ENCODE data around the gene CUL7. TPM values are rescaled to one million over a fixed set of nuclear protein-coding genes. Genes with fewer than 3 reads are reported as not detected.
"Not testable (repeated sequence)": the region's sequence is repeated elsewhere in the genome, so short reads cannot be mapped to it uniquely, and the experiment has no call there.

The CUL7 gene
- total and polyA plus RNA-seq, 2 experiments from 2014 or later = 21.8 to 54.1 TPM

GRCh38 chr6:43007126-43007525 lies 46.5 kb downstream of the CUL7 start:
- in situ Hi-C loops (cut with MboI) = no loop called here
- Histone ChIP-seq H2AFZ (no peak overlapping the region), H3K36me3 (ENCODE audit: low read depth) (peaks cover 8% of the 10 kb centered on the region; the same call in 1 of the 2 replicates), H3K9me2 (ENCODE audit: insufficient read depth) (no peaks in the 10 kb centered on the region), H3K4me1 (ENCODE audit: insufficient read depth) (peaks cover 6% of the 10 kb centered on the region; the same call in 1 of the 2 replicates), H3K79me2 (ENCODE audit: insufficient read depth) (peaks cover 19% of the 10 kb centered on the region), H3K9me3 (ENCODE audit: low read depth) (no peaks in the 10 kb centered on the region), H4K20me1 (ENCODE audit: insufficient read depth) (no peaks in the 10 kb centered on the region), H3K9ac (no peak overlapping the region), H3K27me3 (replicated peaks; ENCODE audit: insufficient read depth) (no peaks in the 10 kb centered on the region), H3F3A (ENCODE audit: insufficient read depth) (0 out of 2 replicates have a peak, but pooled peaks cover 13% of the 10 kb centered on the region), H3K4me3 (no peak overlapping the region), H3K27ac (no peak overlapping the region), H3K4me2 (ENCODE audit: unreplicated experiment) (no peak overlapping the region)
- 97 to 99% methylated on average over 9 of the region's 9 CpGs for WGBS, 2 experiments (ENCODE audit: low coverage in 1 of 2, low lambda C conversion rate in 2 of 2, missing lambda C conversion rate in 2 of 2)
- TF ChIP-seq EZH2phosphoT487 (IDR thresholded peaks at IDR 0.05; ENCODE audit: insufficient read depth, low read depth) = no peak
- TF ChIP-seq EZH2 (IDR thresholded peaks at IDR 0.05; ENCODE audit: insufficient read depth, poor library complexity, severe bottlenecking) = no peak
- no peak for DNase-seq

- H3K27me3 ChIP-seq (replicated peaks; ENCODE audit: insufficient read depth) = no peaks in the 10 kb centered on the region
- DNase-seq = no peak
- no peak overlapping the region for H3K27ac ChIP-seq
- H3K36me3 ChIP-seq (ENCODE audit: low read depth) = peaks cover 5% of the 10 kb centered on the region; the same call in 1 of the 2 replicates
- H2AFZ ChIP-seq = no peak overlapping the region
- H3K9me2 ChIP-seq (ENCODE audit: insufficient read depth) = no peaks in the 10 kb centered on the region
- H3K9me3 ChIP-seq (ENCODE audit: low read depth) = no peaks in the 10 kb centered on the region
- peaks cover 14% of the 10 kb centered on the region for H3K79me2 ChIP-seq (ENCODE audit: insufficient read depth)
- H3K4me1 ChIP-seq (ENCODE audit: insufficient read depth) = no peaks in the 10 kb centered on the region
- 0 out of 2 replicates have a peak, but pooled peaks cover 13% of the 10 kb centered on the region for H3F3A ChIP-seq (ENCODE audit: insufficient read depth)
- H3K4me2 ChIP-seq (ENCODE audit: unreplicated experiment) = no peak overlapping the region
- in situ Hi-C loops (cut with MboI) = no loop called here
- TF ChIP-seq EZH2phosphoT487 (IDR thresholded peaks at IDR 0.05; ENCODE audit: insufficient read depth, low read depth) = no peak
- TF ChIP-seq EZH2 (IDR thresholded peaks at IDR 0.05; ENCODE audit: insufficient read depth, poor library complexity, severe bottlenecking) = no peak
- no peak overlapping the region for H3K9ac ChIP-seq
- no peaks in the 10 kb centered on the region for H4K20me1 ChIP-seq (ENCODE audit: insufficient read depth)
- no peak overlapping the region for H3K4me3 ChIP-seq
- 96 to 97% methylated on average over 11 of the region's 11 CpGs for WGBS, 2 experiments (ENCODE audit: low coverage in 1 of 2, low lambda C conversion rate in 2 of 2, missing lambda C conversion rate in 2 of 2)
These were observed 47.4 kb downstream of the CUL7 start for GRCh38 chr6:43006251-43006650.

GRCh38 chr6:43005844-43006243 lies 47.8 kb downstream of the CUL7 start:
- in situ Hi-C loops (cut with MboI) = no loop called here
- TF ChIP-seq EZH2phosphoT487 (IDR thresholded peaks at IDR 0.05; ENCODE audit: insufficient read depth, low read depth) = no peak
- no peak for TF ChIP-seq EZH2 (IDR thresholded peaks at IDR 0.05; ENCODE audit: insufficient read depth, poor library complexity, severe bottlenecking)
- no peak overlapping the region for H3K27ac ChIP-seq
- DNase-seq = no peak
- no peak overlapping the region for H3K9ac ChIP-seq
- no peak overlapping the region for H2AFZ ChIP-seq
- H3K9me3 ChIP-seq (ENCODE audit: low read depth) = no peaks in the 10 kb centered on the region
- peaks cover 11% of the 10 kb centered on the region for H3K79me2 ChIP-seq (ENCODE audit: insufficient read depth)
- peaks cover 5% of the 10 kb centered on the region; the same call in 1 of the 2 replicates for H3K36me3 ChIP-seq (ENCODE audit: low read depth)
- WGBS, 2 experiments (ENCODE audit: low coverage in 1 of 2, low lambda C conversion rate in 2 of 2, missing lambda C conversion rate in 2 of 2) = 83 to 86% methylated on average over 5 of the region's 5 CpGs
- H3K4me3 ChIP-seq = no peak overlapping the region
- 0 out of 2 replicates have a peak, but pooled peaks cover 13% of the 10 kb centered on the region for H3F3A ChIP-seq (ENCODE audit: insufficient read depth)
- H3K9me2 ChIP-seq (ENCODE audit: insufficient read depth) = no peaks in the 10 kb centered on the region
- H3K4me2 ChIP-seq (ENCODE audit: unreplicated experiment) = no peak overlapping the region
- no peaks in the 10 kb centered on the region for H3K4me1 ChIP-seq (ENCODE audit: insufficient read depth)
- H4K20me1 ChIP-seq (ENCODE audit: insufficient read depth) = no peaks in the 10 kb centered on the region
- H3K27me3 ChIP-seq (replicated peaks; ENCODE audit: insufficient read depth) = no peaks in the 10 kb centered on the region

GRCh38 chr6:43001843-43002242 lies 51.8 kb downstream of the CUL7 start:
- TF ChIP-seq EZH2phosphoT487 (IDR thresholded peaks at IDR 0.05; ENCODE audit: insufficient read depth, low read depth) (no peak), EZH2 (IDR thresholded peaks at IDR 0.05; ENCODE audit: insufficient read depth, poor library complexity, severe bottlenecking) (no peak)
- DNase-seq = no peak
- Histone ChIP-seq H3K79me2 (ENCODE audit: insufficient read depth) (peaks cover 36% of the 10 kb centered on the region), H3K9me2 (ENCODE audit: insufficient read depth) (no peaks in the 10 kb centered on the region), H3K9ac (no peak overlapping the region), H3K4me3 (no peak overlapping the region), H3K9me3 (ENCODE audit: low read depth) (no peaks in the 10 kb centered on the region), H4K20me1 (ENCODE audit: insufficient read depth) (no peaks in the 10 kb centered on the region), H3K4me2 (ENCODE audit: unreplicated experiment) (no peak overlapping the region), H2AFZ (no peak overlapping the region), H3K4me1 (ENCODE audit: insufficient read depth) (no peaks in the 10 kb centered on the region), H3K27me3 (replicated peaks; ENCODE audit: insufficient read depth) (no peaks in the 10 kb centered on the region), H3F3A (ENCODE audit: insufficient read depth) (0 out of 2 replicates have a peak, but pooled peaks cover 6% of the 10 kb centered on the region), H3K36me3 (ENCODE audit: low read depth) (0 out of 2 replicates have a peak, but pooled peaks cover 5% of the 10 kb centered on the region), H3K27ac (no peak overlapping the region)
- WGBS, 2 experiments (ENCODE audit: low coverage in 1 of 2, low lambda C conversion rate in 2 of 2, missing lambda C conversion rate in 2 of 2) = 96 to 97% methylated on average over 8 of the region's 8 CpGs
- in situ Hi-C loops (cut with MboI) = no loop called here

GRCh38 chr6:42998205-42998604 lies 55.4 kb downstream of the CUL7 start:
- H3K4me3 ChIP-seq; H3K9ac ChIP-seq; H3K27me3 ChIP-seq (replicated peaks; ENCODE audit: insufficient read depth); H3K27ac ChIP-seq; H3K36me3 ChIP-seq (ENCODE audit: low read depth); H3K9me3 ChIP-seq (ENCODE audit: low read depth); H2AFZ ChIP-seq; H3K9me2 ChIP-seq (ENCODE audit: insufficient read depth); H3F3A ChIP-seq (ENCODE audit: insufficient read depth); H3K4me1 ChIP-seq (ENCODE audit: insufficient read depth); DNase-seq; H4K20me1 ChIP-seq (ENCODE audit: insufficient read depth); in situ Hi-C loops (cut with MboI); H3K4me2 ChIP-seq (ENCODE audit: unreplicated experiment): not testable (repeated sequence)
- WGBS, 2 experiments (ENCODE audit: low coverage in 1 of 2, low lambda C conversion rate in 2 of 2, missing lambda C conversion rate in 2 of 2) = 93 to 95% methylated on average over 9 of the region's 9 CpGs
- peaks cover 32% of the 10 kb centered on the region for H3K79me2 ChIP-seq (ENCODE audit: insufficient read depth)
